HEK293 (cell line): Measurements from ENCODE around the gene ADCY3.

Source experiments
- CTCF ChIA-PET: fragments of 350-600 bp; formaldehyde crosslinking; extraction: SDS; loops from one replicate; lab custom pipeline; 2021; ENCODE audit warnings: antibody characterized with exemption; lab: Yijun Ruan, JAX
- POLR2A ChIA-PET: fragments of 300-600 bp; formaldehyde crosslinking; extraction: SDS; loops from one replicate; lab custom pipeline; 2020; ENCODE audit warnings: antibody characterized with exemption, inconsistent platforms; lab: Yijun Ruan, JAX
- H3K27ac ChIP-seq: fragments of 200-500 bp; sonication (Bioruptor generic); 2 replicates; pipeline ENCODE4 v1.5.1; 2014; ENCODE audit warnings: low read depth, low read length, control low read depth, inconsistent platforms; ENCODE audit errors: extremely low read depth
- H3K36me3 ChIP-seq, 2 experiments: fragments of 200-500 bp in 1 of 2; sonication (Bioruptor generic) in 1 of 2; 1 replicate in 1 of 2; 2 replicates in 1 of 2; pipeline ENCODE4 v1.5.1; 2014 to 2017; ENCODE audit warnings: inconsistent platforms in 2 of 2, low read length in 2 of 2; ENCODE audit not compliant: control insufficient read depth in 2 of 2, insufficient read depth in 1 of 2
- H3K4me1 ChIP-seq: fragments of 200-500 bp; sonication (Bioruptor generic); 2 replicates; pipeline ENCODE4 v1.5.1; 2014; ENCODE audit warnings: mild to moderate bottlenecking, low read length, inconsistent platforms; ENCODE audit not compliant: control insufficient read depth, insufficient read depth
- H3K4me3 ChIP-seq: 2 replicates; pipeline ENCODE4 v1.5.1; 2011; ENCODE audit warnings: low read depth, mild to moderate bottlenecking, control low read depth, low read length, moderate library complexity
- H3K9me3 ChIP-seq: fragments of 200-500 bp; sonication (Bioruptor generic); 2 replicates; pipeline ENCODE4 v1.5.1; 2014; ENCODE audit warnings: low read depth, low read length, inconsistent platforms; ENCODE audit not compliant: control insufficient read depth, insufficient read depth
- FEZF1 ChIP-seq: fragments of 450-650 bp; formaldehyde crosslinking; IDR thresholded peaks from 2 replicates; pipeline ENCODE4 v1.5.1; 2016; ENCODE audit warnings: missing biosample characterization, missing genetic modification characterization
- OVOL3 ChIP-seq: fragments of 450-650 bp; formaldehyde crosslinking; IDR thresholded peaks from 2 replicates; pipeline ENCODE4 v1.5.1; 2016; ENCODE audit warnings: missing biosample characterization, missing genetic modification characterization
- PRDM1 ChIP-seq: fragments of 450-650 bp; formaldehyde crosslinking; IDR thresholded peaks from 2 replicates; pipeline ENCODE4; 2016; ENCODE audit warnings: missing biosample characterization, missing genetic modification characterization
- SETDB1 ChIP-seq: IDR thresholded peaks from one replicate; pipeline ENCODE4 v1.6.1; 2017; ENCODE audit warnings: mild to moderate bottlenecking, low read length, moderate library complexity, mixed read lengths; ENCODE audit not compliant: insufficient read length
- SP7 ChIP-seq: fragments of 450-650 bp; formaldehyde crosslinking; IDR thresholded peaks from 2 replicates; pipeline ENCODE4 v1.5.1; 2016; ENCODE audit warnings: missing biosample characterization, missing genetic modification characterization
- ZNF112 ChIP-seq: fragments of 450-650 bp; formaldehyde crosslinking; IDR thresholded peaks from 2 replicates; pipeline ENCODE4 v1.5.0; 2017; ENCODE audit warnings: missing biosample characterization, missing genetic modification characterization
- ZNF211 ChIP-seq: fragments of 450-650 bp; formaldehyde crosslinking; IDR thresholded peaks from 2 replicates; pipeline ENCODE4 v1.5.1; 2016; ENCODE audit warnings: low read depth, missing biosample characterization, missing genetic modification characterization
- ZNF311 ChIP-seq: fragments of 450-650 bp; formaldehyde crosslinking; IDR thresholded peaks from 2 replicates; pipeline ENCODE4 v1.5.1; 2017; ENCODE audit warnings: missing biosample characterization, missing genetic modification characterization, borderline replicate concordance
- ZNF335 ChIP-seq: fragments of 450-650 bp; formaldehyde crosslinking; conservative IDR thresholded peaks from 2 replicates; pipeline ENCODE4 v1.5.1; 2016; ENCODE audit warnings: missing biosample characterization, missing genetic modification characterization
- ZNF624 ChIP-seq: fragments of 450-650 bp; formaldehyde crosslinking; IDR thresholded peaks from 2 replicates; pipeline ENCODE4 v1.5.1; 2017; ENCODE audit warnings: missing biosample characterization, missing genetic modification characterization
- ZNF664 ChIP-seq: fragments of 450-650 bp; formaldehyde crosslinking; IDR thresholded peaks from 2 replicates; pipeline ENCODE4 v1.5.1; 2016; ENCODE audit warnings: missing biosample characterization, missing genetic modification characterization
- ZNF677 ChIP-seq: fragments of 450-650 bp; IDR thresholded peaks from 2 replicates; pipeline ENCODE4 v1.5.0; 2018; ENCODE audit warnings: missing biosample characterization, mild to moderate bottlenecking, missing genetic modification characterization, moderate library complexity
- ZNF747 ChIP-seq: fragments of 450-650 bp; formaldehyde crosslinking; IDR thresholded peaks from 2 replicates; pipeline ENCODE4 v1.5.1; 2016; ENCODE audit warnings: missing biosample characterization, missing genetic modification characterization
- ZNF791 ChIP-seq: fragments of 450-650 bp; formaldehyde crosslinking; IDR thresholded peaks from 2 replicates; pipeline ENCODE4 v1.5.1; 2016; ENCODE audit warnings: missing biosample characterization, missing genetic modification characterization
- TF ChIP-seq, protein P1 (sequence below): fragments of 450-650 bp; formaldehyde crosslinking; IDR thresholded peaks from 2 replicates; pipeline ENCODE4 v1.5.1; 2016; ENCODE audit warnings: missing biosample characterization, missing genetic modification characterization, low read depth
- TF ChIP-seq, protein P2 (sequence below): fragments of 450-650 bp; formaldehyde crosslinking; optimal IDR thresholded peaks from 2 replicates; pipeline ENCODE3; 2016; ENCODE audit warnings: missing biosample characterization, mild to moderate bottlenecking, missing genetic modification characterization
- TF ChIP-seq, protein P3 (sequence below): fragments of 450-650 bp; formaldehyde crosslinking; IDR thresholded peaks from 2 replicates; pipeline ENCODE4 v1.5.1; 2017; ENCODE audit warnings: missing biosample characterization, missing genetic modification characterization
- TF ChIP-seq, protein P4 (sequence below): fragments of 450-650 bp; formaldehyde crosslinking; IDR thresholded peaks from 2 replicates; pipeline ENCODE4 v1.5.1; 2016; ENCODE audit warnings: missing biosample characterization, missing genetic modification characterization
- TF ChIP-seq, protein P5 (sequence below): fragments of 450-650 bp; formaldehyde crosslinking; IDR thresholded peaks from 2 replicates; pipeline ENCODE4 v1.5.1; 2016; ENCODE audit warnings: missing biosample characterization, missing genetic modification characterization

Gene ADCY3

DNA sequence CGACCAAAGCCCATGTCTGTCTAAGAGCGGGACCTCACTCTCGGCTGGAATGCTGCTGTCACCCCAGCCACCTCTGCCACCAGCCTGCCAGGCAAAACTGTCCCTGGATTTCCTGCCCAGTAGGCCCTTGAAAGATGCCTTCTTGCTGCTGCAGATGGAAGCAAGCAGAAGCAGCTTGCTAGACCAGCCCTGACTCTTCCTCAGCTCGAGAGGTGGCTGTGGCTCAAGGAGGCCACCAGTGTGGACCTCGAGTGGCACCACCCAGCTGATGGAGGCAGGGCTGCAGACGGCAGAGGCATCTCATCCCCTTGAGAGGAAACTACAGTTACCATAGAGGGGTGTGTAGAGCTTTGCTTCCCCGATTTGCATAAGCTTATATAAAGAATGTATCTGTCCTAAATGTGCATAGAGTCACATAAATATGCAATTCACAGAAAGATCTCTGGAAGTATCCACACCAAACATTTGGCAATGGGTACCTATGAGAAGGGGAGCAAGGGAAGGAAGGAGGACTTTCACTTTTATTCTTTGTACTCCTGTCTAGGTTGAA is 20.6 kb downstream of the ADCY3 start:
- Histone ChIP-seq H3K27ac (no peak overlapping the region), H3K4me1 (no peaks in the 10 kb centered on the region), H3K9me3 (no peaks in the 10 kb centered on the region), H3K4me3 (no peak overlapping the region), H3K36me3 (peaks cover 15 to 58% of the 10 kb centered on the region in 2 experiments)
- ChIA-PET POLR2A (no interaction called here), CTCF (interaction anchor here (0.6 kb wide), 1 partner anchor 947 kb away, joined by 3 read pairs; no protein-coding TSS in a partner anchor)
- TF ChIP-seq, protein P1, sequence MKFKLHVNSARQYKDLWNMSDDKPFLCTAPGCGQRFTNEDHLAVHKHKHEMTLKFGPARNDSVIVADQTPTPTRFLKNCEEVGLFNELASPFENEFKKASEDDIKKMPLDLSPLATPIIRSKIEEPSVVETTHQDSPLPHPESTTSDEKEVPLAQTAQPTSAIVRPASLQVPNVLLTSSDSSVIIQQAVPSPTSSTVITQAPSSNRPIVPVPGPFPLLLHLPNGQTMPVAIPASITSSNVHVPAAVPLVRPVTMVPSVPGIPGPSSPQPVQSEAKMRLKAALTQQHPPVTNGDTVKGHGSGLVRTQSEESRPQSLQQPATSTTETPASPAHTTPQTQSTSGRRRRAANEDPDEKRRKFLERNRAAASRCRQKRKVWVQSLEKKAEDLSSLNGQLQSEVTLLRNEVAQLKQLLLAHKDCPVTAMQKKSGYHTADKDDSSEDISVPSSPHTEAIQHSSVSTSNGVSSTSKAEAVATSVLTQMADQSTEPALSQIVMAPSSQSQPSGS: no peak
- TF ChIP-seq FEZF1 (tag by site-specific recombination) (no peak), OVOL3 (tag by site-specific recombination) (no peak), ZNF335 (no peak), ZNF112 (tag by site-specific recombination) (no peak)

DNA sequence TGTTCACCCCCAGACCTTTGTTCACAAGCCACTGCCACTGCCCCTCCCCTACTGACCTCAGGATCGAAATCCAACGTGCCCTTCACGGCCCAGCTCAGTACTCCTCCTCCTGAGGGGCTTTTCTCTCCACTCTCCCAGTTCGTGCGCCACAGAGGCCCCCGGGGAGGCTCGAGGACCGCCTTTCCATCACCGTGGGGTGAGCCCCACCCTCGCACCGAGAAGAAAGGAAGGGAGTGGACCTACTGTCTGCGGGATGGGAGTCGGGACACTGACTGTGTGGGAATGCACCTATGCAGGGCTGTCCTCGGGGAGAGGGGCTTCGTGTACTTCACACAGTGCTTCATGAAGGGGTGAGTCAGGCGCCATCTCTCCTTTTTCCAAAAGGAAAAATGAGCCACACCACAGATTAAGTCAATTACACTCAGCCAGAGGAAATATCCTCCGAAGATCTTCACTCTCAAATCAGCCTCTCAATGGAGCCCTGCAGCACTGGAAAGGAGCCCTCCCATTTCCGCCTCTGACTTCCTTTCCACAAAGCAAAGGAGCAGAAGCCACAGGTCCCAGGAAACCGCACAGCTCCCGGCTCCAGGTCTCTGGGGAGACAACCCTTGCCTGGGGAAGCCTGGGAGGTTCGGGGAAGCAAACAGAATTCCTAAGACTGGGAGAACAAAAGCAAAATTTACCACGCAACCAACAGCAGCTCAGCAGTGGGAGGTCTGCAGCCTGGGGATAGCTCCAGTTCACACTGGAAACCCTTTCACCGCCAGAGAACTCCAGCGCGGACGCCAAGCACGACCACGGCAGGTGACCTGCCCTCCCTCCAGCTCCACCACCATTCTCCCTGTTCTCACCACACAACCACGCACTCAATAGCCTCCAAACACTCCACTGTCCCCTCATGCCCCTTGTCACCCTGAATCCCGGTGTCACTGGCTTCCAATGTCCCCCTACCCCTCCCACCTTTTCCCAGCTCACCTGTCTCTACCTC is 21.6 kb downstream of the ADCY3 start:
- POLR2A ChIA-PET: no interaction called here
- TF ChIP-seq ZNF664 (no peak), ZNF624 (tag by site-specific recombination) (no peak), PRDM1 (tag by site-specific recombination) (no peak), ZNF791 (tag by site-specific recombination) (no peak), ZNF747 (no peak)
- Histone ChIP-seq H3K27ac (no peak overlapping the region), H3K36me3 (peaks cover 15 to 52% of the 10 kb centered on the region in 2 experiments), H3K4me3 (no peak overlapping the region), H3K9me3 (no peaks in the 10 kb centered on the region), H3K4me1 (no peaks in the 10 kb centered on the region)
- CTCF ChIA-PET: no interaction called here

DNA sequence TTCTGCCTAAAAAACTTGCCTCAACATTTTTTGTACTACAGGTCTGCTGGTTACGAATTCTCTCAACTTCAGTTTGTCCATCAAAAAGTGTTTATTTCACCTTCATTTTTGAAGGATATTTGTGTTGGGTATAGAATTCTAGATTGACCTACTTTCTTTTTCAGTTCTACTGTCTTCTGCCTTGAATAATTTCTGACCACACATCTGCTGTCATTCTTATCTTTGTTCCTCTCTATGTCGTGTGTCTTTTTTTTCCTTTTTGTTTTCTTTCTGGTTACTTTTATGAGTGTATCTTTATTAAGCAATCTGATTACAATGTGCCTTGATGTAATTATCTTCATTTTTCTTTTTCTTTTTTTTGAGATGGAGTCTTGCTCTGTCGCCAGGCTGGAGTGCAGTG is 25.3 kb downstream of the ADCY3 start:
- Histone ChIP-seq H3K36me3 (peaks cover 0 to 33% of the 10 kb centered on the region in 2 experiments), H3K4me1 (no peaks in the 10 kb centered on the region), H3K4me3 (no peak overlapping the region), H3K27ac (no peak overlapping the region), H3K9me3 (no peaks in the 10 kb centered on the region)
- CTCF ChIA-PET: no interaction called here
- POLR2A ChIA-PET: no interaction called here
- TF ChIP-seq, protein P2, sequence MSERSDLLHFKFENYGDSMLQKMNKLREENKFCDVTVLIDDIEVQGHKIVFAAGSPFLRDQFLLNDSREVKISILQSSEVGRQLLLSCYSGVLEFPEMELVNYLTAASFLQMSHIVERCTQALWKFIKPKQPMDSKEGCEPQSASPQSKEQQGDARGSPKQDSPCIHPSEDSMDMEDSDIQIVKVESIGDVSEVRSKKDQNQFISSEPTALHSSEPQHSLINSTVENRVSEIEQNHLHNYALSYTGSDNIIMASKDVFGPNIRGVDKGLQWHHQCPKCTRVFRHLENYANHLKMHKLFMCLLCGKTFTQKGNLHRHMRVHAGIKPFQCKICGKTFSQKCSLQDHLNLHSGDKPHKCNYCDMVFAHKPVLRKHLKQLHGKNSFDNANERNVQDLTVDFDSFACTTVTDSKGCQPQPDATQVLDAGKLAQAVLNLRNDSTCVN: no peak
- TF ChIP-seq, protein P3, sequence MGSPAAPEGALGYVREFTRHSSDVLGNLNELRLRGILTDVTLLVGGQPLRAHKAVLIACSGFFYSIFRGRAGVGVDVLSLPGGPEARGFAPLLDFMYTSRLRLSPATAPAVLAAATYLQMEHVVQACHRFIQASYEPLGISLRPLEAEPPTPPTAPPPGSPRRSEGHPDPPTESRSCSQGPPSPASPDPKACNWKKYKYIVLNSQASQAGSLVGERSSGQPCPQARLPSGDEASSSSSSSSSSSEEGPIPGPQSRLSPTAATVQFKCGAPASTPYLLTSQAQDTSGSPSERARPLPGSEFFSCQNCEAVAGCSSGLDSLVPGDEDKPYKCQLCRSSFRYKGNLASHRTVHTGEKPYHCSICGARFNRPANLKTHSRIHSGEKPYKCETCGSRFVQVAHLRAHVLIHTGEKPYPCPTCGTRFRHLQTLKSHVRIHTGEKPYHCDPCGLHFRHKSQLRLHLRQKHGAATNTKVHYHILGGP (tag by site-specific recombination): no peak
- TF ChIP-seq, protein P4, sequence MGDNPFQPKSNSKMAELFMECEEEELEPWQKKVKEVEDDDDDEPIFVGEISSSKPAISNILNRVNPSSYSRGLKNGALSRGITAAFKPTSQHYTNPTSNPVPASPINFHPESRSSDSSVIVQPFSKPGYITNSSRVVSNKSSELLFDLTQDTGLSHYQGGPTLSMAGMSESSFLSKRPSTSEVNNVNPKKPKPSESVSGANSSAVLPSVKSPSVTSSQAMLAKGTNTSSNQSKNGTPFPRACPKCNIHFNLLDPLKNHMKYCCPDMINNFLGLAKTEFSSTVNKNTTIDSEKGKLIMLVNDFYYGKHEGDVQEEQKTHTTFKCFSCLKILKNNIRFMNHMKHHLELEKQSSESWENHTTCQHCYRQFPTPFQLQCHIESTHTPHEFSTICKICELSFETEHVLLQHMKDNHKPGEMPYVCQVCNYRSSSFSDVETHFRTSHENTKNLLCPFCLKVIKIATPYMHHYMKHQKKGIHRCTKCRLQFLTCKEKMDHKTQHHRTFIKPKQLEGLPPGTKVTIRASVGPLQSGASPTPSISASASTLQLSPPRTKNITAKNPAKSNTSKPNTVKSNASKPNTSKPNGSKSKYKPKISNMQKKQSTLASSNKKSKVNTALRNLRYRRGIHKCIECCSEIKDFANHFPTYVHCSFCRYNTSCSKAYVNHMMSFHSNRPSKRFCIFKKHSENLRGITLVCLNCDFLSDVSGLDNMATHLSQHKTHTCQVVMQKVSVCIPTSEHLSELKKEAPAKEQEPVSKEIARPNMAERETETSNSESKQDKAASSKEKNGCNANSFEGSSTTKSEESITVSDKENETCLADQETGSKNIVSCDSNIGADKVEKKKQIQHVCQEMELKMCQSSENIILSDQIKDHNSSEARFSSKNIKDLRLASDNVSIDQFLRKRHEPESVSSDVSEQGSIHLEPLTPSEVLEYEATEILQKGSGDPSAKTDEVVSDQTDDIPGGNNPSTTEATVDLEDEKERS (tag by site-specific recombination): 0 out of 2 replicates have a peak, but pooled peaks have one; percentile 34
- TF ChIP-seq ZNF677 (tag by site-specific recombination) (no peak), SETDB1 (peak; percentile 95), SP7 (0 out of 2 replicates have a peak, but pooled peaks have one; percentile 26), ZNF211 (tag by site-specific recombination) (no peak), ZNF311 (tag by site-specific recombination) (0 out of 2 replicates have a peak, but pooled peaks have one; percentile 40)
- TF ChIP-seq, protein P5, sequence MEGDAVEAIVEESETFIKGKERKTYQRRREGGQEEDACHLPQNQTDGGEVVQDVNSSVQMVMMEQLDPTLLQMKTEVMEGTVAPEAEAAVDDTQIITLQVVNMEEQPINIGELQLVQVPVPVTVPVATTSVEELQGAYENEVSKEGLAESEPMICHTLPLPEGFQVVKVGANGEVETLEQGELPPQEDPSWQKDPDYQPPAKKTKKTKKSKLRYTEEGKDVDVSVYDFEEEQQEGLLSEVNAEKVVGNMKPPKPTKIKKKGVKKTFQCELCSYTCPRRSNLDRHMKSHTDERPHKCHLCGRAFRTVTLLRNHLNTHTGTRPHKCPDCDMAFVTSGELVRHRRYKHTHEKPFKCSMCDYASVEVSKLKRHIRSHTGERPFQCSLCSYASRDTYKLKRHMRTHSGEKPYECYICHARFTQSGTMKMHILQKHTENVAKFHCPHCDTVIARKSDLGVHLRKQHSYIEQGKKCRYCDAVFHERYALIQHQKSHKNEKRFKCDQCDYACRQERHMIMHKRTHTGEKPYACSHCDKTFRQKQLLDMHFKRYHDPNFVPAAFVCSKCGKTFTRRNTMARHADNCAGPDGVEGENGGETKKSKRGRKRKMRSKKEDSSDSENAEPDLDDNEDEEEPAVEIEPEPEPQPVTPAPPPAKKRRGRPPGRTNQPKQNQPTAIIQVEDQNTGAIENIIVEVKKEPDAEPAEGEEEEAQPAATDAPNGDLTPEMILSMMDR (tag by site-specific recombination): no peak
